ENCODE data around the gene GPR34. TPM values are rescaled to one million over a fixed set of nuclear protein-coding genes. Genes with fewer than 3 reads are reported as not detected.

The GPR34 gene
- total RNA-seq, 1 donor from 2014 or later: 33.6 TPM

DNA sequence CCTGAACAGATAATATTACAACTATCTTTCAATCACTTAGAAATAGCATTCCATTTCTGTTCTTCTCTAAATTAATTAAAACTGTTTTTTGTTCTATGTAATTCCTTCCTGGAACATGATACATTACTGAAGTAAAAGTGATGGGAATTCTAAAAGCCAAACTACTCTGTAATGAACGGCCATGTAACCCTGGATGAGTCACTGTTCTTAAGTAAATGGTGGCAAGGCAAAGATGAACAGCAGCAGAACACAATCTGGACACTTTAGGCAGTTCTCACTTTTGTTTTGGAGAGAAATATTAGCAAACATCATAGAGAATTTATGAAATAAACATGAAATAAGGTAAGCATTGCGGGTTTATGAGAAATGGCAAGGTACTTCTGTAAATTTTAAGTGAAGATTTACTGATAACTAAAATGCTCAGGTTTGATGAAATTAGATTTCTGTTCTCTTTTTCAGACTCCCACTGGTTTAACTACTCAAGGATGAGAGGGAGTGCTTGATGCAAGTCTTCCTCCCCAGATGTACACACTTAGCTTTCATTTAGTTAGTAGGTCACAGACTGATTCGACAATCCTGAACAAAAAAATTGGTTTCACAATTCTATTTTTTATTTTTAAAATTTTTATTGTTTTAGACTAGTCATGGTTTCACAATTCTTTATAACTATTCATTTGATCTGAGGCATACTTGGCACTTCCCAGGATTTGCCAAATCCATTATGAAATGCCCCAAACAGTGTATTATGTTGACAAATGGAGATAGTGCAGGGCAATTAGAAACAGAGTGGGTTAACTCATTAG is 34.2 kb downstream of the GPR34 start:
- DNase-seq (no peak), ATAC-seq (peak in 1 of 2 donors; percentile 35)
- TF ChIP-seq, protein P1, sequence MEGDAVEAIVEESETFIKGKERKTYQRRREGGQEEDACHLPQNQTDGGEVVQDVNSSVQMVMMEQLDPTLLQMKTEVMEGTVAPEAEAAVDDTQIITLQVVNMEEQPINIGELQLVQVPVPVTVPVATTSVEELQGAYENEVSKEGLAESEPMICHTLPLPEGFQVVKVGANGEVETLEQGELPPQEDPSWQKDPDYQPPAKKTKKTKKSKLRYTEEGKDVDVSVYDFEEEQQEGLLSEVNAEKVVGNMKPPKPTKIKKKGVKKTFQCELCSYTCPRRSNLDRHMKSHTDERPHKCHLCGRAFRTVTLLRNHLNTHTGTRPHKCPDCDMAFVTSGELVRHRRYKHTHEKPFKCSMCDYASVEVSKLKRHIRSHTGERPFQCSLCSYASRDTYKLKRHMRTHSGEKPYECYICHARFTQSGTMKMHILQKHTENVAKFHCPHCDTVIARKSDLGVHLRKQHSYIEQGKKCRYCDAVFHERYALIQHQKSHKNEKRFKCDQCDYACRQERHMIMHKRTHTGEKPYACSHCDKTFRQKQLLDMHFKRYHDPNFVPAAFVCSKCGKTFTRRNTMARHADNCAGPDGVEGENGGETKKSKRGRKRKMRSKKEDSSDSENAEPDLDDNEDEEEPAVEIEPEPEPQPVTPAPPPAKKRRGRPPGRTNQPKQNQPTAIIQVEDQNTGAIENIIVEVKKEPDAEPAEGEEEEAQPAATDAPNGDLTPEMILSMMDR (IDR thresholded peaks at IDR 0.05): no peak
- Histone ChIP-seq H3K4me1 (peaks cover 9% of the 10 kb centered on the region), H3K9me3 (no peaks in the 10 kb centered on the region), H3K36me3 (no peaks in the 10 kb centered on the region), H3K27me3 (ENCODE audit: low read depth) (no peaks in the 10 kb centered on the region), H3K4me3 (no peak overlapping the region), H3K27ac (no peak overlapping the region)
- intact Hi-C loops (cut with DNase I): no loop called here

DNA sequence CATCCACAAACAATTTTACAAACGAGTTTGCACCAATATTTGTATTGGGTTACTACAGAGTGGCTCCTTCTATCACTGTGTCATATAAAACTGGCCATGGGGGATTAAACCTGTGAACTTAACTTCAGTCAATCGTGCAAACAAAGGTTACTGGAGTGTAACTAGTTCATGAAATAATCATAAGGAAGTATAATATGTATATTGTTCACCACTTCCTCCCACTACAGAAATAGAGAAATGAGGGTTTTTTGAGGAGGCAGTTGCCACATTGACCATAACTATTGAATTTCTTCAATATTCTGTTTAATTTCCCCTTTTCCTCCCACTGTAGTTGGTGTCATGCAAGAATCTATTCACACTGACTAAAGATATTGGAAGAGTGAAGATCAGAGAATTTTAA is 35.1 kb downstream of the GPR34 start, which contains the start of gene GPR82:
Gene GPR82, plus strand, starts transcription at position 356 of the 400 bp plus-strand sequence. CDS start 2,846 bp downstream, outside the sequence.
- H3K4me3 ChIP-seq: no peak within 1 kb of the TSS
- intact Hi-C loops (cut with DNase I): no loop called here
- DNase-seq: no peak
- H3K27me3 ChIP-seq (ENCODE audit: low read depth): no peaks in the 10 kb centered on the region
- peak in 1 of 2 donors; percentile 41 for ATAC-seq
- H3K4me1 ChIP-seq: peaks cover 9% of the 10 kb centered on the region
- H3K36me3 ChIP-seq: no peaks in the 10 kb centered on the region
- no peak within 1 kb of the TSS for H3K27ac ChIP-seq
- H3K9me3 ChIP-seq: no peaks in the 10 kb centered on the region
- TF ChIP-seq, protein P1 (IDR thresholded peaks at IDR 0.05): no peak

DNA sequence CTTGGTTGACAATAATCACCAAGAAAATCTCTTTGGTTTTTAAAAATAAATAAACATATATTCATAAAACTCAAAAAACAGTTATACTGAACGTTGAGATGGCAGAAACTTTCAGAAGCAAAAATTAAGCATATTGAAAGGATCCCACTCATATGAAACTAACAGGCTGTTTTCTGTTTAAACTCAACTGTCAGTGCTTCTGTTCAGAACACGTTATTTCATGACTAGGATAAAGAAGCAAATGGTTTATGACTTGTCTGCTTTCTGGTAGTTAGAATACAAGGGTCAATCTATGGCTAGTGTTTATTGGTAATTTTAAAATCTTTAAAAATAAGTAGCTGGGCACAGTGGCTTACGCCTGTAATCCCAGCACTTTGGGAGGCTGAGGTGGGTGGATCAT is 39.4 kb downstream of the GPR34 start:
- Histone ChIP-seq H3K9me3 (no peaks in the 10 kb centered on the region), H3K27ac (no peak overlapping the region), H3K27me3 (ENCODE audit: low read depth) (no peaks in the 10 kb centered on the region), H3K36me3 (no peaks in the 10 kb centered on the region), H3K4me1 (peaks cover 4% of the 10 kb centered on the region), H3K4me3 (no peak overlapping the region)
- ATAC-seq: no peak
- TF ChIP-seq, protein P1 (IDR thresholded peaks at IDR 0.05): no peak
- DNase-seq: no peak
- intact Hi-C loops (cut with DNase I): no loop called here

DNA sequence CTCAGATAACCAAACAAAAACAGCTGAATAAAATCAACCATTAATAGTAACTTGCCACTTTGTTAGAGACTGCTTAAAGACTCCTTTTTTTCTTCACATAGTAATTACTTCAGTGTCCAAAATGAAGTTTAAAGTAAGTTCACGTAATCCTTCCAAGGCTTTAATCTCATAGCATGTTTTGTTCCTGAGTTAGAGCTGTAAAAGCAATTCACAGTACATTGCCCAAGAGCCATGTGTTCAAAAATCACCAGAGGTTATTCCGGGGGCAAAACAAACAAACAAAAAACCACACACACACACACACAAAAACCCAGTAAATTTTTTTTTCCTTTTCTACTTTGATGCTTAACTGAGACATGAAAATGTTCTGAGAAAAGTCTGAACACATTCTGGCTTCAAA is 41.3 kb downstream of the GPR34 start:
- ATAC-seq: no peak
- TF ChIP-seq, protein P1 (IDR thresholded peaks at IDR 0.05): no peak
- intact Hi-C loops (cut with DNase I): no loop called here

DNA sequence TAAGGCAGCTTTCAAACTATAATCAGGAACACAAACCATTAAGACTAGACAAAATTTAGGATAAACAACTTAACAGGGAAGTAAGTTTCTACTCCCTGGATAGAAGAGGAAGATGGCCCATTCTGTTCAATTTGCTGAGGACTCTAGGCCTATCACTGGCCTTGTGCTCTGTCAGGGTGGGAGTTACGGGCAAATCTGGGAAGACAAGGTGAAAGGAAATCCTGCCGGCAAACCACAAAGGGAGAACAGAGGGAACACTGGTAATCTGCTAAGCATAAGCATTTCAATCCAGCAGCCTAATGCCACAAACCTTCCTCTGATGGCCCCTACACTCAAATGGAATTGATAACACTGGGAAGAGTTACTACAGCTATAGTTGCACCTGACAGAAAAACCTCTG is 43.5 kb downstream of the GPR34 start:
- Histone ChIP-seq H3K36me3 (no peaks in the 10 kb centered on the region), H3K4me1 (no peaks in the 10 kb centered on the region), H3K27me3 (ENCODE audit: low read depth) (no peaks in the 10 kb centered on the region), H3K4me3 (no peak overlapping the region), H3K27ac (no peak overlapping the region), H3K9me3 (no peaks in the 10 kb centered on the region)
- no peak for DNase-seq
- ATAC-seq: no peak
- intact Hi-C loops (cut with DNase I): no loop called here
- TF ChIP-seq, protein P1 (IDR thresholded peaks at IDR 0.05): no peak

More for the DNA sequence above, 41.3 kb downstream of the GPR34 start:
- Histone ChIP-seq H3K4me1 (no peaks in the 10 kb centered on the region), H3K36me3 (no peaks in the 10 kb centered on the region), H3K27me3 (ENCODE audit: low read depth) (no peaks in the 10 kb centered on the region), H3K9me3 (no peaks in the 10 kb centered on the region), H3K4me3 (no peak overlapping the region), H3K27ac (no peak overlapping the region)
- no peak for DNase-seq
